ENCODE data around the gene EHBP1.

- no peak for TF ChIP-seq CTCF (conservative IDR thresholded peaks at IDR 0.05; ENCODE audit: low read length)
- no peak for TF ChIP-seq EZH2phosphoT487 (IDR thresholded peaks at IDR 0.05; ENCODE audit: borderline replicate concordance)
Measured at GRCh38 chr2:62768615-62769014, 63.1 kb downstream of the EHBP1 start.
